ENCODE data around the gene ATP1B3. TPM values are rescaled to one million over a fixed set of nuclear protein-coding genes. Genes with fewer than 3 reads are reported as not detected.
A peak's percentile ranks its signal among the peaks of the same experiment; 100 is the strongest.

The ATP1B3 gene
- total and polyA plus RNA-seq, 2 of the 13 experiments (the other 11 are each of a cell fraction or from before 2014, with no cell fraction given): 84.3 to 93.6 TPM

DNA sequence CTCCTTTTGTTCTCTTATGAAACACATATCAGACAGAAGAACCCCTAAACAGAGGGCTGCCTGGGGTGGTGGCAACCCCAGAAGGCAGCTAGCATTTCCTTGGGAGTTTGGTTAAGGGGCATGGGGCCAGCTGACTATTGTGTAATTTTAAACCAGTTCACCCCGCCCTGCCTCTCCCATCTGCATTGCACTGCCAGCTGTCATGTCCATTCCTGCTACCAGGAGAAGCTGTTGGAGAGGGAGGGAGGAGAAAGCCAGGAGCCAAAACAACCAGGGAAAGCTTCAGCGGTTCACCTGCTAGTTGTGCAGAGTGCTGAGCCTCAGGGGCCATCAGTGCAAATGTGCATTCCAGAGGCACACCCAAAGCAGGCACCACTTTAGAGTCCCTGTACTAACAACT lies 47.6 kb upstream of the ATP1B3 start:
- Histone ChIP-seq H3K36me3 (replicated peaks in 1 of 2; ENCODE audit: control insufficient read depth in 1 of 2, insufficient read depth in 2 of 2, low read length in 2 of 2) (no peaks in the 10 kb centered on the region), H3K27ac (ENCODE audit: extremely low read length, insufficient read depth, low read length) (no peak overlapping the region), H3K9ac (ENCODE audit: insufficient read depth, low read depth, low read length) (no peak overlapping the region), H3K9me3 (ENCODE audit: low read length) (no peaks in the 10 kb centered on the region), H3K4me1 (ENCODE audit: insufficient read depth, low read length) (no peaks in the 10 kb centered on the region), H3K79me2 (ENCODE audit: insufficient read depth, low read length) (no peaks in the 10 kb centered on the region), H3K27me3 (ENCODE audit: control insufficient read depth in 1 of 2, insufficient read depth in 2 of 2, low read length in 2 of 2) (peaks cover 0 to 8% of the 10 kb centered on the region in 2 experiments; a peak in 1 of 5 replicates), H2AFZ (ENCODE audit: low read length) (no peak overlapping the region), H3K4me3 (replicated peaks in 1 of 3; ENCODE audit: insufficient read depth in 1 of 3, low read depth in 2 of 3, low read length in 3 of 3) (no peak overlapping the region), H3K4me2 (ENCODE audit: low read depth, low read length) (no peak overlapping the region), H4K20me1 (ENCODE audit: insufficient read depth, low read length) (no peaks in the 10 kb centered on the region)
- CTCF ChIA-PET (ENCODE audit: low intra/inter-chr PET ratio, low total read pairs): no interaction called here
- FAIRE-seq: no peak
- ATAC-seq: no peak
- intact Hi-C loops (cut with micrococcal nuclease; ENCODE audit: unreplicated experiment) (no loop called here), in situ Hi-C loops (cut with HindIII; ENCODE audit: extremely low pct_ligation_motif_present, low pct_unique_long_range_greater_than_20kb) (no loop called here)
- BruUV-seq (replicated peaks): no TSS peak
- 0% methylated on average over 2 of the region's 2 CpGs for WGBS (ENCODE audit: low lambda C conversion rate)
- POLR2A ChIA-PET: no interaction called here
- TF ChIP-seq, protein P1, sequence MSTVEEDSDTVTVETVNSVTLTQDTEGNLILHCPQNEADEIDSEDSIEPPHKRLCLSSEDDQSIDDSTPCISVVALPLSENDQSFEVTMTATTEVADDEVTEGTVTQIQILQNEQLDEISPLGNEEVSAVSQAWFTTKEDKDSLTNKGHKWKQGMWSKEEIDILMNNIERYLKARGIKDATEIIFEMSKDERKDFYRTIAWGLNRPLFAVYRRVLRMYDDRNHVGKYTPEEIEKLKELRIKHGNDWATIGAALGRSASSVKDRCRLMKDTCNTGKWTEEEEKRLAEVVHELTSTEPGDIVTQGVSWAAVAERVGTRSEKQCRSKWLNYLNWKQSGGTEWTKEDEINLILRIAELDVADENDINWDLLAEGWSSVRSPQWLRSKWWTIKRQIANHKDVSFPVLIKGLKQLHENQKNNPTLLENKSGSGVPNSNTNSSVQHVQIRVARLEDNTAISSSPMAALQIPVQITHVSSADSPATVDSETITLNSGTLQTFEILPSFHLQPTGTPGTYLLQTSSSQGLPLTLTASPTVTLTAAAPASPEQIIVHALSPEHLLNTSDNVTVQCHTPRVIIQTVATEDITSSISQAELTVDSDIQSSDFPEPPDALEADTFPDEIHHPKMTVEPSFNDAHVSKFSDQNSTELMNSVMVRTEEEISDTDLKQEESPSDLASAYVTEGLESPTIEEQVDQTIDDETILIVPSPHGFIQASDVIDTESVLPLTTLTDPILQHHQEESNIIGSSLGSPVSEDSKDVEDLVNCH (CRISPR knock-in tag; IDR thresholded peaks at IDR 0.05): no peak
- TF ChIP-seq BRCA1 (CRISPR knock-in tag; IDR thresholded peaks at IDR 0.05) (no peak), HDAC1 (CRISPR knock-in tag; IDR thresholded peaks at IDR 0.05) (no peak), CEBPG (CRISPR knock-in tag; IDR thresholded peaks at IDR 0.05) (no peak), ZNF607 (CRISPR knock-in tag; IDR thresholded peaks at IDR 0.05; ENCODE audit: borderline replicate concordance) (no peak), ZNF644 (CRISPR knock-in tag; IDR thresholded peaks at IDR 0.05; ENCODE audit: low read depth) (no peak), CEBPB (IDR thresholded peaks at IDR 0.05; ENCODE audit: borderline replicate concordance, low read depth, low read length) (peak; percentile 16; the same call in 1 of the 2 replicates)
- TF ChIP-seq, protein P2, sequence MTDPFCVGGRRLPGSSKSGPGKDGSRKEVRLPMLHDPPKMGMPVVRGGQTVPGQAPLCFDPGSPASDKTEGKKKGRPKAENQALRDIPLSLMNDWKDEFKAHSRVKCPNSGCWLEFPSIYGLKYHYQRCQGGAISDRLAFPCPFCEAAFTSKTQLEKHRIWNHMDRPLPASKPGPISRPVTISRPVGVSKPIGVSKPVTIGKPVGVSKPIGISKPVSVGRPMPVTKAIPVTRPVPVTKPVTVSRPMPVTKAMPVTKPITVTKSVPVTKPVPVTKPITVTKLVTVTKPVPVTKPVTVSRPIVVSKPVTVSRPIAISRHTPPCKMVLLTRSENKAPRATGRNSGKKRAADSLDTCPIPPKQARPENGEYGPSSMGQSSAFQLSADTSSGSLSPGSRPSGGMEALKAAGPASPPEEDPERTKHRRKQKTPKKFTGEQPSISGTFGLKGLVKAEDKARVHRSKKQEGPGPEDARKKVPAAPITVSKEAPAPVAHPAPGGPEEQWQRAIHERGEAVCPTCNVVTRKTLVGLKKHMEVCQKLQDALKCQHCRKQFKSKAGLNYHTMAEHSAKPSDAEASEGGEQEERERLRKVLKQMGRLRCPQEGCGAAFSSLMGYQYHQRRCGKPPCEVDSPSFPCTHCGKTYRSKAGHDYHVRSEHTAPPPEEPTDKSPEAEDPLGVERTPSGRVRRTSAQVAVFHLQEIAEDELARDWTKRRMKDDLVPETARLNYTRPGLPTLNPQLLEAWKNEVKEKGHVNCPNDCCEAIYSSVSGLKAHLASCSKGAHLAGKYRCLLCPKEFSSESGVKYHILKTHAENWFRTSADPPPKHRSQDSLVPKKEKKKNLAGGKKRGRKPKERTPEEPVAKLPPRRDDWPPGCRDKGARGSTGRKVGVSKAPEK (CRISPR knock-in tag; IDR thresholded peaks at IDR 0.05; ENCODE audit: borderline replicate concordance): no peak
- no peak for DNase-seq (ENCODE audit: low spot score)

All from HepG2 (cell line).